Measurements from ENCODE around the gene POFUT2. TPM values are rescaled to one million over a fixed set of nuclear protein-coding genes. Genes with fewer than 3 reads are reported as not detected.

The POFUT2 gene
- total RNA-seq, 2 donors from 2014 or later: 16.5 to 23.5 TPM

DNA sequence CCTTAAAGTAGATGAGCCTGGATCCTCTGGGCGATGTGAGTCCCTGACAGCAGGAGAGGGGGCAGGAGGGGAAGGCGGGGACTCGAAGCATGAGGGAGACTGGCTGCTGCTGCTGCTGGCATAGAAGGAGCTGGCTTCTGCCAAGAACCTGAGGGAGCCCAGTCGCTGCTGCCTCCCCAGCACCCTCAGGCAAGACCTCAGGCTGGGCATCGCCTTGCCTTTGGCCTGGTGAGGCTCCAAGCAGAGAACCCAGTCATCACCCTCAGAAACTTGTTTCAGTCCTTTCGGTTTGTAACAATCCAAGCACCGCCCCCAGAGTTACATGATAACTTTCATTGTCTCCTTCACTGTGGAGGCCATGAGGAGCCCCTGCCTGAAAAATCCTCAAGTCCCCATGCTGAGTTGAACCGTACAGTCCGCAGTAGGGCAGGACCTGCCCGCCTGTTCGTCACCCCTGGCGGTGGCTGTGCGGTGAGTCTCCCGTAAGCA, 38.8 kb downstream of the POFUT2 start:
- H3K36me3 Mint-ChIP-seq: peaks cover 7% of the 10 kb centered on the region

DNA sequence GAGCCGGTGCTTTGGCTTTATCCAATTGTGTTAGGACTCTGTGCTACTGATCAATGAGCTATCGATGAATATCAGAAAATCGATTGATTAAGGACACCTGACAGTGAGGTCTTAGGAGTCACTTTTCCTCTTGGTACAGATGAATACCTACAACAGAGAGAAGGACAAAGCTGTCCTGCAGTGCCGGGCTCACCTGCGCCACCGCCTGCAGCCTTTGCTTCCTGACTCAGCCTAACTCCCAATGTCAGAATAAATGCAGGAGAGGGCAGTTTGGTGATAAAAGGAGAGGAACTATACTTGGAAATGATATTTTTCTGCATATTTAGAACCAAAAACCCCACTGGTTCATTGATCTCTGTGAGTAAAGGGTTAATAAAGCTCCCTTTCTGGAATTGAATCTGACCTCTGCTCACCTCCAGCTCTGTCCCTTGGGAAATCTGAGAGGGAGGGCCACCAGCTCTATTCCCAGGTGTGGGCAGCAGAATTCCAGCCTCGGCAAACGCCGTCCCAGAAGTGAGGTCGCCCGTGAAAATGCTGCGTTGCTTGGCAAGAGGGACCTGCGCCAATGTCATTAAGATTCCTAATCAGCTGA, 39.3 kb downstream of the POFUT2 start:
- ATAC-seq: no peak
- Mint-ChIP-seq H3K27me3 (peaks cover 14 to 23% of the 10 kb centered on the region in 2 donors), H3K27ac (no peak overlapping the region), H3K4me3 (no peak overlapping the region), H3K36me3 (peaks cover 13% of the 10 kb centered on the region), H3K9me3 (peaks cover 8% of the 10 kb centered on the region), H3K4me1 (ENCODE audit: low read depth in 2 of 2) (no peaks in the 10 kb centered on the region)
- no peak for DNase-seq (ENCODE audit: low spot score)

More for the DNA sequence above, 38.8 kb downstream of the POFUT2 start:
- H3K9me3 Mint-ChIP-seq: peaks cover 4% of the 10 kb centered on the region
- DNase-seq (ENCODE audit: low spot score): no peak
- ATAC-seq: peak in 1 of 2 donors; percentile 32
- peaks cover 14 to 19% of the 10 kb centered on the region in 2 donors for H3K27me3 Mint-ChIP-seq
- H3K27ac Mint-ChIP-seq: no peak overlapping the region
- H3K4me1 Mint-ChIP-seq (ENCODE audit: low read depth in 2 of 2): no peaks in the 10 kb centered on the region
- no peak overlapping the region for H3K4me3 Mint-ChIP-seq

DNA sequence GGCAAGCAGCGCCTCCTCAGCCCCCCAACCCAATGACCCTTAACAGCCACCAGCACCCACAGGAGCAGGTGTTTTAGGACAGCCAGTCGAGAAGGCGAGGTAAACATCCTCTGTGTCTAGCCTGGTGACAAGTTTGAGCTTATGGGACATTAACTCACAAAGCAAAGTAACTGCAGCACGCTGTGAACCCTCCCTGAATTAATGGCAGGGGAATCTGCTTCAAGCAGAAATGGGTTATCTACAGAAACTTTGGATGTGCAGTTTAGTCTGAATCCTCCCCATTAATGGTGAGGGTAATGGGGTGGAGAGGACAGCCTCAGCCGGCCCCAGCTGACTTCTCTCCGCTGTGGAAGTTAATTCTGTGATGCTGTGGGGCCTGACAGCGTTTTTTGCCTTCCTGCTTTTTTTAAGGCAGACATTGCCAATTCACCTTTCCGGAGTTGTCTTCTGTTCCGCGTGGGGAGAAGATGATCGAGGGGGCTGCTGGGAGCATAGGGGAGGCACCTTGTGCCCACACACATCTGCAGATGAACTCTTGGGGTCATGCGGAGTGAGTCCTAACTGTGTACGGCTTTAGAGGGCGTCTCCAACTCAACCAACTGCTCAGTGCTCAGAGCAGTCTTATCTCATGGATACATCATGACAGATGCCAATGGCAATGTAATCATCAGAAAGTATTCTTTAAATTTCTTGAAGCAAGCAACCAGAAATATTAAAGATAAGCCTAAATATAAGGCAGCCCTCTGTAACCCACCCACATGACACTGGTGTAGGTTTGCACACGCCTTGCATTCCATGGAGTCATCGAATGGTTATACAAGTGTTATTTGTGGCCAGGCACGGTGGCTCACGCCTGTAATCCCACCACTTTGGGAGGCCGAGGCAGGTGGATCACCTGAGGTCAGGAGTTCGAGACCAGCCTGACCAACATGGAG, 41.0 kb downstream of the POFUT2 start:
- no peak for ATAC-seq

DNA sequence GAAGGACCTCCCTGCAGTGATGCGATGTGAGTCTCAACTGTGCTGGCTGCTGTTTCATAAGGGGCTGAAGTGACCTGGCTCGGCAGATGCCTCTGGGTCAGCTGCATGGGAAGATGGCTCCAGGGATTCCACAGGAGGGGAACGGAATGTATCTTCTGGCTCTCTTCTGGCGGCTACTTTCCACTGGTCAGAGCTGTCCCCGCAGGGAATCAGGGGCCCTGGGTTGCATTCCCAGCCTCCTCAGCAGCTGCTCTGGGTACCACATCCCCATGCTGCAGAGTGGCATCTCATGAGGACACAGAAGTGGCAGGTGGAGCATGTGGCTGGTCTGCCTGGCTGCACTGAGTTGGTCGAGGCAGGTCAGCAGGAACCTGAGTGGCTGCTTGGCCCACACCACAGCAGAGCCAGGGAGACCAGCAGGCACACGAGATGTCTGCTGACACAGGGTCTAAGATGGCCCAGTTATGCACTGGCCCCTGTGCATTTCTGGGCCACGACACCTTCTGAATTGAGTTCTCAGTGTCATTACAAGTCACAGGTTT, 42.8 kb downstream of the POFUT2 start:
- H3K36me3 Mint-ChIP-seq: peaks cover 20% of the 10 kb centered on the region
- peaks cover 9% of the 10 kb centered on the region for H3K9me3 Mint-ChIP-seq
- no peak for DNase-seq (ENCODE audit: low spot score)
- no peak overlapping the region for H3K27ac Mint-ChIP-seq
- H3K27me3 Mint-ChIP-seq: peaks cover 13 to 28% of the 10 kb centered on the region in 2 donors
- H3K4me1 Mint-ChIP-seq (ENCODE audit: low read depth in 2 of 2): no peaks in the 10 kb centered on the region
- no peak for ATAC-seq
- H3K4me3 Mint-ChIP-seq: no peak overlapping the region

More for the DNA sequence above, 41.0 kb downstream of the POFUT2 start:
- no peak overlapping the region for H3K4me3 Mint-ChIP-seq
- DNase-seq (ENCODE audit: low spot score): no peak
- peaks cover 15 to 27% of the 10 kb centered on the region in 2 donors for H3K27me3 Mint-ChIP-seq
- peaks cover 18% of the 10 kb centered on the region for H3K36me3 Mint-ChIP-seq
- H3K27ac Mint-ChIP-seq: no peak overlapping the region
- peaks cover 9% of the 10 kb centered on the region for H3K9me3 Mint-ChIP-seq
- no peaks in the 10 kb centered on the region for H3K4me1 Mint-ChIP-seq (ENCODE audit: low read depth in 2 of 2)

DNA sequence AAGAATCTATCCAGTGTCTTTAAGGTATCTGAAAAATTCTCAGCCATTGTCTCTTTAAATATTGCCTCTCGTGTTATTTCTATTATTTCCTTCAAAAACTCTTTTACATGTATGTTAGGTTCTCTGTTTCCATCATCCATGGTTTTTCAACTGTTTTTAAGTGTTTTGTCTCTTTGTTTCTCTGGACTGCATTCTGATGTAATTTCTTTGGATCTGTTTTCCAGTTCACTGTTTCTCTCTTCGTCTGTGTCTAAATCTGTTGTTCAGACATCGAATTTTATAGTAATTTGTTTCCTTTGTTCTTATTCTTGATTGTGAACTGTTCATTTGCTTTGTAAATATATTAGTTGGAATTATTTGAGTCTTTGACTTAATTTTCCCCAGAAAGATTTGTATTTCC, 44.1 kb downstream of the POFUT2 start:
- DNase-seq (ENCODE audit: low spot score) (no peak), ATAC-seq (no peak)
- Mint-ChIP-seq H3K4me3 (no peak overlapping the region), H3K4me1 (ENCODE audit: low read depth in 2 of 2) (no peaks in the 10 kb centered on the region), H3K27ac (no peak overlapping the region), H3K9me3 (peaks cover 9% of the 10 kb centered on the region), H3K36me3 (peaks cover 20% of the 10 kb centered on the region), H3K27me3 (peaks cover 8 to 23% of the 10 kb centered on the region in 2 donors)

DNA sequence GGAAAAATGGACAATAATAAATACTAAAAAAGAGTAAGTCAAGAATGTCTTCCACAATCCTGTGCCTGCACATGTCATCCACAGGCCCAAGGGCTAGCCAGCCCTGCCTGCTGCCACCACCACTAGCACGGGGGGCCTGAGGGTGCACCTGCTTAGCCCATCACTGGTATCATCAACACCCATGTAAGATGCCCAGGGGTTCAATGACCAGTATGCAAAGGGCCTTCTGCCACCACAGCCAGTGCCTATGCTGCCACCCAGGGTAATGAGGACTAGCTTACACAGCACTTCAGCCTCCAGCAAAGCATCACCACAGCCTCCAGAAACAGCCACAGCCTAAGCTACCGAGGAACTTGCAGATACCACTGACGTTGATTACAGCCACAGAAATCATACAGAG, 46.3 kb downstream of the POFUT2 start:
- ATAC-seq: no peak
- DNase-seq (ENCODE audit: low spot score): no peak
- peaks cover 19 to 27% of the 10 kb centered on the region in 2 donors for H3K27me3 Mint-ChIP-seq
- H3K36me3 Mint-ChIP-seq: peaks cover 20% of the 10 kb centered on the region
- H3K27ac Mint-ChIP-seq: no peak overlapping the region
- H3K4me1 Mint-ChIP-seq (ENCODE audit: low read depth in 2 of 2): no peaks in the 10 kb centered on the region
- H3K4me3 Mint-ChIP-seq: no peak overlapping the region
- H3K9me3 Mint-ChIP-seq: peaks cover 9% of the 10 kb centered on the region

DNA sequence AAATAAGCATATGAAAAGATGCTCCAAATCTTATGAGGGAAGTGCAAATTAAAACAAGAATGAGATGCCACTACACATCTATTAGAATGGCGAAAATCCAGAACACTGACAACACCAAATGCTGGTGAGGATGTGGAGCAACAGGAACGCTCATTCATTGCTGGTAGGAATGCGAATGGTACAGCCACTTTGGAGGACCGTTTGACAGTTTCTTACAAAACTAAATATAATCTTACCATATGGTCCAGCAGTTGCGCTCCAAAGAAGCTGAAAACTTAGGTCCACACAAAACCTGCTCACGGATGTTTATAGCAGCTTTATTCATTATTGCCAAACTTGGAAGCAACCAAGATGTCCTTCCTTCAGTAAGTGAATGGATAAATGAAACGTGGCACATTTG, 50.3 kb downstream of the POFUT2 start:
- no peak for DNase-seq (ENCODE audit: low spot score)
- Mint-ChIP-seq H3K9me3 (no peaks in the 10 kb centered on the region), H3K27me3 (peaks cover 22 to 32% of the 10 kb centered on the region in 2 donors), H3K27ac (no peak overlapping the region), H3K4me1 (ENCODE audit: low read depth in 2 of 2) (no peaks in the 10 kb centered on the region), H3K4me3 (no peak overlapping the region), H3K36me3 (peaks cover 6% of the 10 kb centered on the region)
- ATAC-seq: no peak

DNA sequence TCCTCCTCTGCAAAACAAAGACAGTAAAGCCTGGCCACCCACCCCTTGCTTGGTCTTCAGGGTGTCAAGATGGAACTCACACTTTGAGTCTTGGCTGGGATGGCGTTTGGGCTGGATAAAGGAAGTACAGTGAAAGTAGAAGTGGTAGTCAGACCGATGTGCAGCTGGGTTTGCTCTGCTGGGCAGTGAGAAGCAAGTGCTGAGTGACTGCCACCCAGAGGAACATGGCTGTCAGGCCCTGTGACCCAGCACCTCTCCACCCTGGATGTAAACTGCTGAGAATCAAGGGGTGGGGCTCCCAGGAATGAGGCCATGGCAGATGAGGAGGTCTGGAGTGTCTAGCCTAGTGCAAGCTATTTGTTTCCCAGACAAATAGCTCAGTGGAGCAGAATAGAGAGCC, 51.2 kb downstream of the POFUT2 start:
- Mint-ChIP-seq H3K27ac (no peak overlapping the region), H3K27me3 (peaks cover 24 to 35% of the 10 kb centered on the region in 2 donors), H3K9me3 (no peaks in the 10 kb centered on the region), H3K4me3 (no peak overlapping the region), H3K36me3 (peaks cover under 1% of the 10 kb centered on the region), H3K4me1 (ENCODE audit: low read depth in 2 of 2) (no peaks in the 10 kb centered on the region)
- ATAC-seq (no peak), DNase-seq (ENCODE audit: low spot score) (no peak)

DNA sequence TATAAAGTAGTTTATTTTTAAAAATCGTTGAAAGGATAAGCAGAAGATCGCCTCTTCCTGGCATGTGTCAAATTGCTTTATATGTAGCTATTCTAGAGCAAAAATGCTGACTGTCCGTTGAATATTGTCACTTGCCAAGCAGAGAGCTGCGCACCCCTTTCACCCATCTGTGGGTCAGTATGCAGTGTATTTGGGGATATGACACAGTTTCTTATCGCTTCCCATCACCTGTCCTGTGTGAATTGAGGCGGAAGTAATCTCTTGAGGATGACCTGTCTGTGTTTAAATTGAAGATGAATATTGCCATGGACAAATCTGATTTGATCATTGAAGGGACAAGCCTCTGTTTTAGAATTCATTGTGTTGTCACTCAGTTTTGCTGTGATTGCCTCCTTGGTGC, 52.2 kb downstream of the POFUT2 start:
- H3K27ac Mint-ChIP-seq: no peak overlapping the region

DNA sequence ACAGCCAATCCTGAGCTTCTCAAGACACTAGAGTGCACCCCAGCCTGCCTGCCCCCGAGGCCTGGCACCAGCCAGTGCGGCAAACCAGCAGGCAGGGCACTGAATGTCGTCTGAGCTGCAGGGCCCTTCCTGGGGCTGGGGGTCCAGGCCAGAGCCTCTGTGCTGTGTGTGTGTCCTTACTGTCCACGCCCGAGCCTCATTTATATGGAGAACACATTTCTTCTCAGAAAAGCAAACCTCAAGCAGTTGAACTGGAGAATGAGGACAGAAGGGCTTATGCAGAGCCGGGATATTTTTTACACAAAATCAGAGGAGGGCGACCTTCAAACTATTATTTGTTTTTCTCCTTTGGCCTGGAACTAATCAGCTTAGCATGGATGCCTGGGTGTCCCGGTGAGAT, 52.7 kb downstream of the POFUT2 start:
- DNase-seq (ENCODE audit: low spot score) (no peak), ATAC-seq (no peak)
- H3K27ac Mint-ChIP-seq: no peak overlapping the region
- H3K9me3 Mint-ChIP-seq: no peaks in the 10 kb centered on the region
- peaks cover 19 to 35% of the 10 kb centered on the region in 2 donors for H3K27me3 Mint-ChIP-seq
- no peaks in the 10 kb centered on the region for H3K4me1 Mint-ChIP-seq (ENCODE audit: low read depth in 2 of 2)
- H3K36me3 Mint-ChIP-seq: no peaks in the 10 kb centered on the region
- H3K4me3 Mint-ChIP-seq: no peak overlapping the region

More for the DNA sequence above, 52.2 kb downstream of the POFUT2 start:
- no peak overlapping the region for H3K4me3 Mint-ChIP-seq
- H3K36me3 Mint-ChIP-seq: no peaks in the 10 kb centered on the region
- no peaks in the 10 kb centered on the region for H3K4me1 Mint-ChIP-seq (ENCODE audit: low read depth in 2 of 2)
- H3K9me3 Mint-ChIP-seq: no peaks in the 10 kb centered on the region
- peaks cover 20 to 35% of the 10 kb centered on the region in 2 donors for H3K27me3 Mint-ChIP-seq
- ATAC-seq (no peak), DNase-seq (ENCODE audit: low spot score) (no peak)

DNA sequence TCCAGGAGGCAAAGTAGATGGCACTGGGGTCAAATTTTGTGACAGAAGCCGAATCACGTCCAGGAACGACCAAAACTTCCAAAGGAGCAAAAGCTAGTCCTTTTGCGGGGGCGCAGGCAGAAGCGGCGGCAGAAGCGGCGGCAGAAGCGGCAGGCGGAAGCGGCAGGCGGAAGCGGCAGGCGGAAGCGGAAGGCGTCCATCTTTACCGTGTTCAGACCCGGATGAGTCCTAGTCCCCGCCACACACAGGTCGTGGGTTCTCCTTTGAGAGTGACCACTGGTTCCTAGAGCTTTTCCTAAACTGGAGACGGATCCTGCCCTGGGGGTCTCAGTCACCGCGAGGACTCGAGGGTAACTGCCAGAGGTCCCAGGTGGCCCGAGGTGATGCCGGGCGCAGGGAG, 53.6 kb downstream of the POFUT2 start:
- Mint-ChIP-seq H3K36me3 (no peaks in the 10 kb centered on the region), H3K27ac (no peak overlapping the region), H3K4me1 (ENCODE audit: low read depth in 2 of 2) (peaks cover under 1 to 2% of the 10 kb centered on the region in 2 donors), H3K4me3 (no peak overlapping the region), H3K9me3 (no peaks in the 10 kb centered on the region), H3K27me3 (peaks cover 19 to 38% of the 10 kb centered on the region in 2 donors)
- DNase-seq (ENCODE audit: low spot score): no peak
- no peak for ATAC-seq

DNA sequence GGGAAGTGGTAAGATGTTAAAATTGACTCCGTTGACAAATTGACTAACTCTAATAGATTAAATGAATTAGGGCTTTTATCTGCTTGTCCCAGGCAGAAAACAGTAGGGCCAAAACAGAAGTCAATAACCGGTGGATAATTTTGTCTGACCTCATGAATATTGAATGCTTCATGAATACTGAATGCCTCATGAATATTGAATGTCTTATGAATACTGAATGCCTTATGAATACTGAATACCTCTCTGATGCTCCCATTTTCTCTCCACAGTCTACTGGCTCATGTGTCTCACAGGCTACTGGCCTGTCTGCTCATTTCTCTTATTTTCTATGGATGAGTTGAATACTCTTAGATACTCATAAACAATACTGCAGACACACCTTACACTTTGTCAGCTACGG, 56.0 kb downstream of the POFUT2 start:
- Mint-ChIP-seq H3K4me1 (ENCODE audit: low read depth in 2 of 2) (peaks cover 20 to 24% of the 10 kb centered on the region in 2 donors), H3K4me3 (no peak overlapping the region), H3K27ac (no peak overlapping the region), H3K36me3 (no peaks in the 10 kb centered on the region), H3K9me3 (no peaks in the 10 kb centered on the region), H3K27me3 (peaks cover 23 to 35% of the 10 kb centered on the region in 2 donors)
- no peak for DNase-seq (ENCODE audit: low spot score)
- ATAC-seq: no peak

DNA sequence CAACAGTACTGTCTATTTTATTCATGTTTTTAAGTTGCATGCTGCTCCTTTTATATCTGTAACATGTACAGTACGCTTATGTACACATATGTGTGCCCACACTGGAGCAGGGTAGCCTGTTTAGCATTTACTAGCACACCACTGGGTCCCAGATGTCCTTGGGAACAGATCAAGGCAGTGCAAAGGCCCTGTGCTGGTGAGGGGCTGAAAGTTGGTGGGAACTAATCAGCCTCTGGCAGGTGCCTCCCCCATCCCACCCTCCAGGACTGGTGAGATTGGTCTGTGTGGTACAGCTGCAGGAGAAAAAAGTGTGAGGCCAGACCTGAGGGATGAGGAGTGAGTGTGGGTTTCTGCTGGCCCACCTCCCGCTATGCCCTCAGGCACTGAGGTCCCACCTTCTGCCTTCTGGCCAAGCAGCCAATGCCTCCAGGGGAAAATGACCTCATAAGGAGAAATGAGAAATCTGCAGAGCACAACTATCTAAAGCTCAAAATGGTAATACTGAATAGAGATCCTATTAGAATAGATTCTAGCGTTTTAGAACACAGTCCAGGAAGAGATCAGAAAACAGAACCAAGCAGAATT, 58.9 kb downstream of the POFUT2 start:
- peaks cover 24 to 31% of the 10 kb centered on the region in 2 donors for H3K4me1 Mint-ChIP-seq (ENCODE audit: low read depth in 2 of 2)
- no peak overlapping the region for H3K27ac Mint-ChIP-seq
- H3K9me3 Mint-ChIP-seq: no peaks in the 10 kb centered on the region
- H3K4me3 Mint-ChIP-seq: no peak overlapping the region
- no peaks in the 10 kb centered on the region for H3K36me3 Mint-ChIP-seq
- H3K27me3 Mint-ChIP-seq: peaks cover 31 to 37% of the 10 kb centered on the region in 2 donors
- ATAC-seq (no peak), DNase-seq (ENCODE audit: low spot score) (no peak)
